A172 (cell line): ENCODE measurements around the gene MYO18A. TPM values are rescaled to one million over a fixed set of nuclear protein-coding genes. Genes with fewer than 3 reads are reported as not detected.
A peak's percentile ranks its signal among the peaks of the same experiment; 100 is the strongest.
"Not testable (repeated sequence)": the region's sequence is repeated elsewhere in the genome, so short reads cannot be mapped to it uniquely, and the experiment has no call there.

ENCODE experiments used
- DNase-seq: peaks from one replicate; pipeline ENCODE4 v3.0.0-alpha.2; 2015; ENCODE audit warnings: low spot score
- total RNA-seq: library from RNA; depleted of rRNA; stranded (reverse); fragments of >200 nt; shearing (Covaris generic); gene quantifications from 2 replicates; pipeline ENCODE4 v1.2.3, GENCODE V29; 2014

The MYO18A gene
- total RNA-seq, 1 experiment from 2014 or later: 35.8 TPM

GRCh38 chr17:29196769-29197515 lies 16.7 kb upstream of the MYO18A start:
- no peak for DNase-seq

DNA sequence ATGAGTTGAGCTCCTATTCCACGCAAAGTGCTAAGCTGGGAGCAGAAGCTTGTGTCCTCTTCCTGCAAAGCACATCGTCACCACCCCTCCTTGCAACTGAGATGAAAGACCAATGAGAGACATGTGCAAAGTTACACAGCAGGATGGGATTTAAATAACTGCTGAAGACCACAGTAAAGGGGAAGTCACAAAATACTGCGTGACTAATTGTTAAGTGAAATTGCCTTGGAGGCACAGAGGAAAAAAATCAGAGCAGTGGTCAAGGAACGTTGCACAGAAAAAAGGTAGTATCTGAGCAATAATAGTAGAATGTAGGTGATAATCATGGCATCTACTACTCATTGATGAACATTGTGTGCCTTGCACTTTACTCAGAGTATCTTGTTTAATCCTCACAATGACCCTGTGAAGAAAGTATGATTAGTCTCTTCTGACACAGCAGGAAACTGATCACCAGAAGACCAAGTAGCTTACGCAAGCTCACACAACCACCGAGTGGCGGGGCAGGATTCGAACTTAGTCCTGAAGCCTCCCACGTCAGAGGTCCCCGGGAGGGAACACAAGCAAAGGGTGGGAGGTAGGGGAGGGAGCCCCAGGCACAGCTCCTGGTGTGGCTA lies 15.4 kb upstream of the MYO18A start:
- DNase-seq: no peak

DNA sequence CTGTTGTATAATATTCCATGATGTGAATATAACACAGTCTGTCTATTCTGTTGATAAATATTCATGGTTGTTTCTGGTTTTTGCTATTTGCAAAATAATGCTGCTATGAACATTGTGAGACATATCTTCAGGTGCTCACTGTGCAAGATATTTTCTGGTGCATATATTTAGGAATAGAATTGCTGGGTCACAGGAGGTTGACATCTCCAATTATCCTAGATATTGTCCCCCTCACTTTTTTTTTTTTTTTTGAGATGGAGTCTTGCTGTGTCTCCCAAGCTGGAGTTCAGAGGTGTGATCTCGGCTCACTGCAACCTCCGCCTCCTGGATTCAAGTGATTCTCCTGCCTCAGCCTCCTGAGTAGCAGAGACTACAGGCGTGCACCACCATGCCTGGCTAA lies 14.5 kb upstream of the MYO18A start:
- DNase-seq: no peak

DNA sequence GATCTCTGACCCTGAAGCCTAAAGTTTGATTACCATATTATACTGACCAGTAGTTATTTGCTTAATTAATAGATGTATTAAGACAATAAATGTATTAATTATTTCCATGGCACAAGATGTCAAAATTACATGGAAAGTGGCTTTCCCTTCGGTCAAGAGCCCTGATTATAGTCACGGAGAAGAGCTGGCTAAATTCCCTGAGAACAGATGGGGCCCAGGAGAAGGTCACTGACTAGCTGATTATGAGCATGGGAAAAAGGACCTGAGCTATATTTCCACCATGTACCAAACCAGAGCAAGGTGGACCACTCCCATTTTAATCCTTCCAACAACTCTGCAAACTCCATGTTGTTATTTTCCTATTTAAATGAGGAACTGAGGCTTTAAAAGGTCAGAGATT lies 12.9 kb upstream of the MYO18A start:
- no peak for DNase-seq

DNA sequence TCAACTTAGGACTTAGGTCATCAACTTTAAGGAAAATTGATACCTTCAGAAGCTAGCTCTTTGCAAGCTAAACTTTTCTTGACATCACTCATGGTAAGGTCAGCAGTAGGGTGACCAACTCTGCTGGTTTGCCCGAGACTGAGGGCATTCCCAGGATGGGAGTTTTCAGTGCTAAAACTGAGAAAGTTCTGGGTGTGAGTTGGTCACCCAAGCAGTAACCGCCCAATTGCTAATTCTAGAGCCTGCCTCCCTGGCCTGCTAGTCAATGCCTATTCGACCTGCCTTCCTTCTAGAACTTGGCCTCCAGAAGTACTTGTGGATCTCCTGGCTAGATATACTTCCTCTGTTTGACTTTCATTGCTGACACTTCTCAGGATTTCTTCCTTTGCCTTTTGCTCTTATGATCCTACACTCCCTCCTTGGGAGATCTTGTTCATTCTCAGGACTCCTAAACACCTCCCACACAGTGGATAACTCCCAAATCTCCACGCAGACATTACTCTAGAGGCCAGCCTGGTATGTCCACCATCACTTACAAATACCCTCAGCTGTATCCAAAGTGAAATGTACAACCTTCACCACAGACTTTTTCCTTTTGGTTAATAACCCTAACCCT lies 10.5 kb upstream of the MYO18A start:
- DNase-seq: no peak

DNA sequence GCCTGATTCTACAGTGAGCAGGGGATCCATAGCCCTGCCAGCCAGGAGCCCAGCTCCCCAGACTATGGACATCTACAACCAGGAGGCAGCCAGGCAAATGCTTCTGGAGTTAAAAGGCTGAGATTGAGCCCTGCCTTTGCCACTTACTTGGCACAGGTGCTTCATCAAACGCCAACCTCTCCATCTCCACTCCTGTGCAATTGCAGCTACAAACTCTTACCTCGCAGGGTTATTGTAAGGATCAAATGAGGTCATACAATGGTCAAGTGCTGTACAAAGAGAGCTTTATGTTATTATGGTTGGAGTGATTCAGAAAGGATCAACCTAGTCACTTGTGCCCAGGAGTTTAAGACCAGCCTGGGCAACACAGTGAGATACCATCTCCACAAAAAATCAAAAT lies 9.8 kb upstream of the MYO18A start:
- DNase-seq: no peak

GRCh38 chr17:29189355-29189754 lies 9.2 kb upstream of the MYO18A start:
- DNase-seq: no peak

DNA sequence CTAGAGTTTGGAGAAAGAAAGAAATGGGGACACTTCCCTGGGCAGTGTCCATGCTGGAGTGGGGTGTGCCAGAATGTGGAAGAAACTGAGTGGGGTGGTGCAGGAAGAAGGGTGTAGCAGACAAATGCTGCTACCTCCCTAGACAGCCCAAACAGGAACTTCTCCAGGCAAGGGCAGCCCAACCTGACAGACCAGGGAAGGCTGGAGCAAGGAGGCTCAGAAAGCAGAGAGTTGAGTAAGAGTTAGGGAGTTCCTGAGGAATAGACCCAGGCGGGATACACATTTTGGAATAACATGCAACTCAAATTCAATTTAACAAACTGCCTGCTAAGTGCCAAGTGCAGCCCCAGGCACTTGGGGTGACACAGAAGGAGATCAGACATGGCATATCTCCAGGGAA lies 1.0 kb upstream of the MYO18A start:
- DNase-seq: no peak

DNA sequence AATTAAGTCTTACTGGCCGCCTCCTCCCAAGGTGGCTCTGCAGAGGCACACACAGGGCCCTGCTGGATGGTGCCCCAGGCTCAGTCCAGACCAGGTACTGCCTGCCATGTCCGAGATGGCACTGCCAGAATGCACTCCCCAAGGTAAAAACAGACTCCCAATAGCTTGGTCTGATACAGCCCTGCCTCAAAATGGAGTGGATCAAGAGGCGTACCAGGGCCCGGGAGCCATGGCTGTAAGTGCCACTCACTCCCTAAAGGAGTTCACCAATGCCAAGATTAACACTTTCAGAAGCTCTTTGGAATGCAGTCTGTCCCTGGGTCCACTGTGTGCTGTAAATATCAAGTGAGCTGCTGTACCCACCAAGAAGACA lies 576 bp upstream of the MYO18A start:
- DNase-seq: no peak

GRCh38 chr17:29179232-29180033 lies 765 bp downstream of the MYO18A start:
- peak; percentile 51 for DNase-seq

DNA sequence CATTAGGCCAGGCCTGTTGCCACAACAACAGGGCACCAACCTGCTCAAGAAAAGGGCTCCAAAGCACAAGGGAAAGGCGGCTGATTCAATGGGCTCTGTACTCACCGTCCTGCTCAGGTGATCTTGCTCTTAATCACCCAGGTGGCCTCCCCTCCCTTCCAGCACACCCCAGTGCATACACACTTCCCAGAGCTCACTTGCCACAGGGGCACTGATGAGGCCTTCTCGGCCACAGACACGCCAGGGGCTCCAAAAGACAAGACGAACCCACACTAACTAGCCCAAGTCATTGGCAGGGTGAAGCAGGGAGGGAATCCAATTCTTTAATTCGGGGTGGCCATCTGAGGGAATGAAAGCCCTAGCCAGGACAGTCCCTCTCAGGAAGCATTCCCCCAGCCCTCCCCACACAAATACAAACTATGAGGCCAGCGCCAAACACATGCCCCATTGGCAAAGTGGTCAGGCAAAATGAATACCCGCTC lies 1.4 kb downstream of the MYO18A start:
- no peak for DNase-seq

DNA sequence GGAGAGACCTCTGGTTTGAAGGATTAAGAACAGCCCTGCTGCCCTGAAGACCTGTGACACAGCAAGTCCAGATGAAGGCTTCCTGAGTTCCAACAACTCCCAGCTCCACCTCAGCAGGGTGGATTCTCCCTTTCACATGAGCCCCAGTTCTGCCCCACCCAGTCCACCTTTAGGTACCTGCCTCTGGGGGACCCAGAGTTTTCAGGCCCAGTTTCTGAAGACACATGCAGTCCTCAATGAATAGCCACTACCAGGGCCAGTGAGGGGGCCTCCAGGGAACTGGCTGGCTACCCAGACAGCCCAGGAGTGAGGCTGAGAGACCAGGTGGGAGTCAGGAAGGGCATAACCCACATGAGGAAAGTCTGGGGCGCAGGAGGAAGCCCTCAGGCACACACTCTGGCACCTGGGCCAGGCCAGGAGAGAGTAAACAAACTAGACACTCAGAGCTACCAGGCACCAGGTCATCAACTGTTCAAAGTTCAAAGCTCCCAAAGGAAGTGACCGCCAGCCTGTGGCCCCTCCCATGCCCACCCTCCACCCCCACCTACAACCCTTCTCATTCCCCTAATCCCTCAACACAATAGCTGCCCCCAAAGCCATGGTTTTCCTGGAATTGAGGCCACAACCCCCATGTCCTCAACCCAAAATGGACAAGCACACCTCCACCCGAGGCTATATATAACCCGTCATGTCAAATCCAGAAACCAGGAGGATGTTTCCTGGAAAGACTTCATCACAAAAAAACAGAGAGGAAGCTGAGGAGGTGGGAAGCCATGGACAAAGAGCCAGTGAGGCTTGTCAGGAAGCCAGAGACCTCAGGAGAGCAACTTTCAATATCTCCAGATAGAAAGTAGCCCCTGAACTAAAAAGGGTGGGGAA lies 2.1 kb downstream of the MYO18A start:
- no peak for DNase-seq

DNA sequence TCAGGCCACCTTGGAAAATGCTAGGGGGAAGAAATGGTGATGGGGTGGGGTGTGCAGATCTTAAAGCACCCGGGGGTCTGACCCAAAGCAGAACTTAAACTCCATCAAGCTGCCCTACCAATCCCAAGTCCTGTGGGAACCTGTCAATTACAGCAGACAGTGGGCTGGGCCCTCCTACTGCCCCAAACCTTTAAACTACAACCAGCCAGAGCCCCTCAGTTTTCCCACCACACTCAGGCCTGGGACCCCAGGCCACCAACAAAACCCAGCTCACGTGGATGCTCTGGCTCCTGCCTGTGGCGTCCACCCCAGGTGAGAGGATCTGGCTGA lies 2.7 kb downstream of the MYO18A start:
- no peak for DNase-seq

- peak; percentile 49 for DNase-seq
Observed at GRCh38 chr17:29176558-29177351, 3.4 kb downstream of the MYO18A start.

DNA sequence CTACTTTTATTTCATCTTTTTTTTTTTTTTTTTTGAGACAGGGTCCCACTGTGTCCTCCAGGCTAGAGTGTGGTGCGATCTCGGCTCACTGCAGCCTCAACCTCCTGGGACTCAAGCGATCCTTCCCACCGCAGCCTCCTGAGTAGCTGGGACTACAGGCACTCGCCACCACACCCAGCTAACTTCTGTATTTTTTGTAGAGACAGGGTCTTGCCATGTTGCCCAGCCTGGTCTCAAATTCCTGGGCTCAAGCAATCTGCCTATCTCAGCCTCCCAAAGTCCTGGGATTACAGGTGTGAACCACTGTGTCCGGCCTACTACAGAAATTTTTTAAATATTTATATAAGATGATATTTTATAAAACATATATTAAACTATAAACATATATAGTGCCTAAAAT lies 4.8 kb downstream of the MYO18A start:
- DNase-seq: no peak

DNA sequence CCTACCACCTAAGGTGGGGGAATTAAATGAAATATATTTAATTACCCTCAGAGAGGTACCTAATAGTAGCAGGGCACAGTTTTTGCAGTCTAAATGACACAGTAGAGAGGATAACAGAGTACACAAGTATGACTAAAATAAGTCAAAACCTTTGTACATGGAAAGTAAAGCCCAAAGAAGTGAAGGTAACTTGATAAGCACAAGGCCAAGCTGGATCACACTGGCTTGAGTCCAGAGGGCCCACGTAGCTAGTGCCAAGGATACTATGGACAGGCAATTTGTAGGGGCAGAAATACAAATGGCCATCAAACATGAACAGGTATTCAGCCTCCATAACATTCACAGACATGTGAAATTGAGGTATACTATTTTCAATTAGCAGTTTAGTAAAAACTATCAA lies 7.6 kb downstream of the MYO18A start:
- no peak for DNase-seq

GRCh38 chr17:29170682-29171081 lies 9.5 kb downstream of the MYO18A start:
- DNase-seq: no peak

GRCh38 chr17:29169806-29170591 lies 10.2 kb downstream of the MYO18A start:
- no peak for DNase-seq

DNA sequence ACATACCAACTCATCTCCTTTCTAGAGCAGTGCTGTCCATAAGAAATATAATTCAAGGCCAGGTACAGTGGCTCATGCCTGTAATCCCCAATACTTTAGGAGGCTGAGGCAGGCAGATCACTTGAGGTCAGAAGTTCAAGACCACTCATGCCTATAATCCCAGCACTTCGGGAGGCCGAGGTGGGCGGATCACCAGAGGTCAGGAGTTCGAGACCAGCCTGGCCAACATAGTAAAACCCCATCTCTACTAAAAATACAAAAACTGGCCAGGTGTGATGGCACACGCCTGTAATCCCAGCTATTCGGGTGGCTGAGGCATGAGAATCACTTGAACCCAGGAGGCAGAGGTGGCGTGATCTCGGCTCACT lies 11.5 kb downstream of the MYO18A start:
- DNase-seq: not testable (repeated sequence)
